Activated CD4-positive, alpha-beta T cell treated with anti-CD3 and anti-CD28 coated beads, Interleukin-2, amount 50 U/mL, for 48 hours (primary cell): Measurements from ENCODE around the gene SINHCAF.
"Not testable (repeated sequence)": the region's sequence is repeated elsewhere in the genome, so short reads cannot be mapped to it uniquely, and the experiment has no call there.

Source experiments
- DNase-seq, 2 experiments: peaks; one replicate each; pipeline ENCODE4 v3.0.0-alpha.2; 2020

The SINHCAF gene, protein sequence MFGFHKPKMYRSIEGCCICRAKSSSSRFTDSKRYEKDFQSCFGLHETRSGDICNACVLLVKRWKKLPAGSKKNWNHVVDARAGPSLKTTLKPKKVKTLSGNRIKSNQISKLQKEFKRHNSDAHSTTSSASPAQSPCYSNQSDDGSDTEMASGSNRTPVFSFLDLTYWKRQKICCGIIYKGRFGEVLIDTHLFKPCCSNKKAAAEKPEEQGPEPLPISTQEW

DNA sequence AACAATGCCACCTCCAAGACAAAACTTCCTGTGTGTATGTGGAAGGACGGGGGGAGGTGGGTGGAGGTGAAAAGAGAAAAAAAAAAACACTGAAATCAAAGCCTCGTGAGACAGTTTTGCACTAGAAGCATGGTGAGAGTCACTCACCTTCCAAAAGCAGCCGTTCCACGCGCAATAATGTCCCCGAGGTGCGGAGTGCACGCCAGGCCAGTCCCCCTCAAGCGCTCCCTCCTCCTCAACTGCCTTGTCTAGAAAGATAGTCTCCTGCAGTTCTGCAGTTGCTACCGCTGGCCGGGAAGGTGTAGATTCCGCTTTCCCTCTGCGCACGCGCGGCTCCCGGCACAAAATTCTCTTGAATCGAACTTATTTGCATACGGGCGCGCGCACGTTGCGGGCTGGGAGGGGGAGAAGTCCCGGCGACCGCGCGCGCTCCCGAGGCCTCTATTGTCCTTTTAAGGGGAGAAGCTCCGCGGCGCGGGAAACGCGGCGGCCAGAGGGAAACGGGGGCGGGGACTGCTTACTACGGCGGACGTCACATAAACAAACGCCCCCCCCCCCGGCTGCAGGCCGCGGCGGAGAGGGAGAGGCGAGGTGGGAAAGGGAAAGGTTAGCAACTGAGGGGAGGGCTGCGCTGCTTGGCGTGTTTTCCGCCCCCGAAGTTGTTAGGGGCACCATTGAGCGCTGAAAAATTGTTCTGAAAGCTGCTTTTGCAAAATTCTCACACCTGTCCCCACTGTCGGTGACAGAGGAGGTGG, at the start of gene SINHCAF:
SINHCAF (minus strand) TSS at position 274 of the 755 bp plus-strand sequence. CDS start 27,946 bp downstream, outside the sequence.
- peak; percentile 99 for DNase-seq

DNA sequence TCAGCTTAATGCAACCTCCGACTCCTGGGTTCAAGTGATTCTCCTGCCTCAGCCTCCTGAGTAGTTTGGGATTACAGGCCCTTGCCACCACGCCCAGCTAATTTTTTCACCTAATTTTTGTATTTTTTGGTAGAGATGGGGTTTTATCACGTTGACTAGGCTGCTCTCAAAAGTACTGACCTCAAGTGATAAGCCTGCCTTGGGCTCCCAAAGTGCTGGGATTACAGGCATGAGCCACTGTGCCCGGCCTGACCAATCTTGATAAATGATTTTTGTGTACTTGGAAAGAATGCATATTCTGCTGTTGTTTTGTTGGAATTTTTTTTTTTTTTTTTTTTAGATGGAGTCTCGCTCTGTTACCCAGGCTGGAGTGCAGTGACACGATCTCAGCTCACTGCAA, 49.5 kb upstream of the SINHCAF start:
- not testable (repeated sequence) for DNase-seq

DNA sequence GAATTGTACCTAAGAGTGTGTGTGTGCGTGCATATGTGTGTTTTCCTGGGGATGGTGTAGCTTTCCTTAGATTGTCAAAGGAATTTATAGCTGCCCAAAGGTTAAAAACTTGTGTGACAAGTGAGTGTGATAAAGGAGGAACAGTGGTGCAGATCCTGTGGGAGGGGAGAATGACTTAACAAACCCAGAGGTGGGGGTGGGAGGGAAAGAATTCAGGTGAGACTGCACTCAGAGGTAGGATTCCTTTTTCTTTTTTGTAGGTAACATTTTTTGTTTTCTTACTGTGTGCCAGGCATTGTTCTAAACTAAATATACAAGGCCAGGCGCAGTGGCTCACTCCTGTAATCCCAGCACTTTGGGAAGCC, 45.3 kb upstream of the SINHCAF start:
- DNase-seq: no peak

DNA sequence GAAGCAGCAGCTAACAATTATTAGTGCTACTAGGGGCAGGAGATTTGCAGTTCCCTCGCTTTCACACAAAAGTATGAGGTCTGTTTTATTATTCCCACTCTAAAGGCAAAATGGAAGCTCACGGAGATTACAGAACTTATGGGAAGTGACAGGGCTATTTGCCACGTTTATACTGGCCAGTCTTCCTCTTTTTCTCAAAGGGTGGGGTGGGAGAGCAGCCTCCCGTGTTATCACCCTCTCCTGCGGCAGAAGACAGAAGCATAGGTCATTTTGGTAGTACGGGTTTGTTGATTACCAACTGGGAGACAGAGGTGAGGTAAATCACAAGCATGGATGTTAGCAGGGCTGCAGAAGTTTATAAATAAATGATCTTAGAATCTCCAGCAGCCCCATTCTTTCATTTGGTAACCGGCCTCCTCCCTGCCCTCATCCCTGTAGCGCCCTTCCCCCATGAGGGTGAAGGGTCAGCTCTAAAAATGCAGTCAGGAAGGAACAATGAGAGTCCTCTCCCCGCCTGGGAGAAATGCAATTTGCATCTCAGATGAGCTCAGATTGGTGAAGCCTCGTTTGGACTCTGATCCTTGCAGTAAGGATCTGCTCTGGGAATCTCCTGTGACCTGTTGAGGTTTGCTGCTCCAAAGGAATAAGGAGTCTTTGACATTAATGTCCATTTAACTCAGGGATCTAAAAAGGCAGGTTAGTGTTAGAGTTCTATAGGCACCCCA, 44.7 kb upstream of the SINHCAF start:
- DNase-seq: no peak

DNA sequence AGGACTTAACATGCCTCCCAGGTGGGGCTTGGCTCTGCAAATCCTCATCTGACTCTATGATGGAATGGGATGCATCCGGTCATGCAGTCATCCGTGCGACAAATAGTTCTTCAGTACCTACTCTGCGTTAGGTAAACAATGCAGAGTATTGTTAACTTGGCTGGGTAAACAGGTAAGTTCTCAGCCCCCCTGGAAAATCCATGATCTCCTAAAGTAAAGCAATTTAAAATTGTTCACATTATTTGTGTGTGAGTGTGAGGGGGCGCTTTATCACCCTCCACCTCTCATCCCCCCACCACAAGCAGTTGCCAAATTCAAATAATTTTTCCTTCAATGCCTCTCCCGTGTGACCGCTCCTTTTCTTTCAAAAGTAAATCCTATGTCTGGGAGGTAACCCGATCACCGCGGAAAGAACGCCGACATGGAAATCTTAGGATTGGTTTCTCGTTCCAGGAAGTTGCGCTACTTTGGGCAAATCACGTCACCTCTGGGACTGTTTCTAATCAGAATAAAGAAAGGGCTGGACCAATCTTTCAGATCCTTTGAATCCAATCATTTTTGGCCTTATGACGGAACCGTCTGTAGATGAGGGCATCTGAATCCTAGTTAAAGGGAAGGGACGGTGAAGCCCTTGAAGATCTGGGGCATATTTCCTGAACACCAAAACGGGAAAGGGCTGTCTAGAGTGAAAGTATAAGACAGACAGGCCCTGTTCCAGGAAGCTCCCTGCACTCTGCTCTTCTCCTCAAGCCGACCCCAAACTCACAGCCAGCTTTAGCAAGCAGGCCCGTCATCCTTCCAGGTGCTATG, 44.0 kb upstream of the SINHCAF start:
- no peak for DNase-seq

DNA sequence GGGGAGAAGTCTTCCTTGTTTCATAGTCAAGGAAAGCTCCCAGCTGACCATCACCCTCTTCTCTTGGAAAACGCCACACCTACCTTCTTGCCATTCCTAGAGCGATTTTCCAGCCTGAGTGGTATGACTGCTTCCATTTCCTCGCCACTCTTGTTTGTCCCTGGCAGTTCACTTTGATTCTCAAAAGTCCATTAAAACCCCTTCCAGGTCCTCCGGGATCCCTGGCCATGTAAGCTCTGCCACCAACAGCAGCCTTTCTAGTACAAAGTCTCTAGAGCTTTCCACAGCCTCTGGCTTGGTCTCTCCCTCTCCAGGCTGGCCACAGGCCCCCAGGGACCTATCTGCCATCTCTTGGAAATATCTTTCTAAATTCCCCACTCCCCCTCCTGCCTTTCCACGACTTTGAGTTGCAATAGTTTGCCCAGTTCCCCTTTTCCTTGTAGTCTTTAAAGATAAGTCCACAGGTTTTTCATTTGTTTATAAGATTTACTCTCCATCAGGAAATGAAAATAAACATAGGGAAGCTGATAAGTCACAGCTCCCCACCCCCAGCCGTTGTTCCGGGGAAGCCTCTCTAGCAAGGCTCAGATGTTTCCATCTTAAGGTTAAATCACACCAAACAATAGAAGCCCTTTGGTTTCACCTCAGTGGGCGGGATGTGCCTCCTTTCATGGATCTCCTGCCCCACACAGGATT, 42.9 kb upstream of the SINHCAF start:
- no peak for DNase-seq

DNA sequence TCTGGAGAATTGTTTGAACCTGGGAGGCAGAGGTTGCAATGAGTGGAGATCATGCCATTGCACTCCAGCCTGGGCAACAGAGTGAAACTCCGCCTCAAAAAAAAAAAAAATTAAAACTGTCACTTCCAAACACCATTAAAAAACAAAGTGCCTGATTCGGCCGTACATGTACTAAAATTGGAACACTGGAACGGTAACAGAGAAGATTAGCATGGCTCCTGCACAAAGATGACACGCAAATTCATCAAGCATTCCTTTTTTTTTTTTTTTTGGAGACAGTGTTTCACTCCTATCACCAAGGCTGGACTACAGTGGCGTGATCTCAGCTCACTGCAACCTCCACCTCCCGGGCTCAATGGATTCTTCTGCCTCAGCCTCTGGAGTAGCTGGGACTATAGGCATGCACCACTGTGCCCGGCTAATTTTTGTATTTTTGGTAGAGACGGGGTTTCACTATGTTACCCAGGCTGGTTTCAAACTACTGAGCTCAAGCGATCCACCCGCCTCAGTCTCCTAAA, 40.2 kb upstream of the SINHCAF start:
- no peak for DNase-seq

DNA sequence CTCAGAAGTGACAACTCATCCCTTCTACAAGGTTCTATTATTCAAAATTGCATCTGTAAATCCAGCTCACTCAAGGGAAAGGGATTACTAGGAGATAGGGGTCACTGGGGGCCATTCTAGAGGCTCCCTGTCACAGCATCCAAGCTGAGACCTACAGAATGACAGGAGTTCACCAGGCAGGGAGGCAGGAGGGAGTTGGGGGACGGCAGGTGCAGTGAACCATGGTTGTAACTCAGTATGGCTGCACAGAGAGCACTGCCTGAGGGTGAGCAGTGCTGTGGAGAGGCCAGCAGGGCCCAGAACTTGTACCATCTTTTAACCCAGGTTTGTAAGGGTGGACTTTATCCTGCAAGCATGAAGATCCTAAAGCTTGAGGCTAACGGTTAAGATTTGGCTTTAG, 37.9 kb upstream of the SINHCAF start:
- no peak for DNase-seq

DNA sequence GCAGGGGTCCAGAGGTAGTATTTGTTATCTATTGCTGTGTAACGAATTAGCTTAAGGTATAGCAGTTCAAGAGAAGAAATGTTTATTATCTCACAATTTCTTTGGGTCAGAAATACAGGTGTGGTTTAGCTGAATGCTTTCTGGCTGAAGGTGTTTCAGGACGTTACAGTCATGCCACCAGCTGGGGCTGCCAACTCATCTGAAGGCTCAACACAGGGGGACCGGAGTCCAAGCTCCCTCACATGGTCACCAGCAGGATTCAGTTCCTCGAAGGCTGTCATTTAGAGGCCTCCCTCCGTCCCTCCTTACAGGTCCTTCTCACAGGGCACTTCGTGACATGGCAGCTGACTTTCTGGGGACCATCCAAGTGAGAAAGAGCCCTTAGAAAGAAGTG, 37.5 kb upstream of the SINHCAF start:
- no peak for DNase-seq

DNA sequence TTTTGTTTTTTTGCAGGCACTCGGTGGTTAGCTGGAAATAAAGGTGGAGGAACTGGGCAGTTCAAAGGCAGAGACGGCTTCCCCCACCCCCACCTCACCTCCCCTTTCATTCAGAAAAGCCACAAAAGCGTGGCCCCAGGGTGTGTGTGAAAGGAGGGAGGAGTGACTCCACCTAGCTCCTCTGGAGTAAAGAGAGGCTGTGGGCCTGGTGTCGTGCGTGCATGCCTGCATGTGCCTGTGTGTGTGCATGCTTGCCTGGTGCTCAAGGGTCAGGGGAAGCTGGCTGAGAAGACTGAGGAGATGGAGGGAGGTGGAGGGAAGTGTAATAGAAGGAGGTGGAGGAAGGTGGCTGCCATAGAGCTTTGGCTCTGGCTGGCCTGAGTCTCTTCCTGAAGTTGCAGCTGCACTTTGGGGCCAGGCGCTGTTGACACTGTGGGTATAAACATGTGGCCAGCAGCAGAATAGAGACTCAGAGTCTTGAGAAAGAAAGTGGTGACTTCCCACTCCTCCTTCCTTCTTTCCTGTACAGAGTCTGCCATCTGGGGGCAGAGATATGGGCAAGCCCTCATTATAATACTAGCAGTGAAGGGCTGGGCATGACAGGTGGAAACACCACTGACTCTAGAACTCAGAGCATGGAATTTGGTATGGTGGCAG, 36.9 kb upstream of the SINHCAF start:
- DNase-seq: peak; percentile 18 to 30

DNA sequence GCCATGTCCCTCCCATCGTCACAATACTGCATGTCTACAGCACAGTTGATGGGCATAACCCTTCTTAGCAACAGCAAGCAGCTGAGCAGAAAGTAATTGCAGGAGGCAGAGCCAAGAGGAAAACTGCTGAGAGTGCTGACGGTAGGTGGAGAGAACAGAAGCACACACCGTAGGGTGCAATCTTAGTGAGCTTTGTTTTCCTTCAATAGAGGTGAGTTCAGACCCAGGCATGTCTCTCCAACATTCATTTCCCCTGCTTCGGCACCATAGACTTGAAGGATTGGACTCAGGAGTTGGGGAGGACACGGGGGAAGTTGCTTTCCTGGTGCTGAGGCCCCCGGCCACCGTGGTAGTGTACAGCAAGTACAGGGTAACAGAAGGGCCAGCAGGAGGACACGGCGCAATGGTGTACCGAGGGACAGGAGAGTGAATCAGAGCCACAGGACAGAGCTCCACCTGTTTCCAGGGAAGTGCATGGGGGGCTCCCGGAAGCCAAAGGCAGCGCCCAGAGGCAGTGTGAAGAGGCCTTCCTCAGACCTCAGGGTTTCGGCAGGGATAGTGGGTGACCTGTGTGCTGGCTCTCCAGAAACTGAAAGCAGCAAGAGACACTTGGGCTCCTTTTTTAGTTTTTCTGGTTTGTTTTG, 36.3 kb upstream of the SINHCAF start:
- DNase-seq: peak in 1 of 2 experiments; percentile 5

DNA sequence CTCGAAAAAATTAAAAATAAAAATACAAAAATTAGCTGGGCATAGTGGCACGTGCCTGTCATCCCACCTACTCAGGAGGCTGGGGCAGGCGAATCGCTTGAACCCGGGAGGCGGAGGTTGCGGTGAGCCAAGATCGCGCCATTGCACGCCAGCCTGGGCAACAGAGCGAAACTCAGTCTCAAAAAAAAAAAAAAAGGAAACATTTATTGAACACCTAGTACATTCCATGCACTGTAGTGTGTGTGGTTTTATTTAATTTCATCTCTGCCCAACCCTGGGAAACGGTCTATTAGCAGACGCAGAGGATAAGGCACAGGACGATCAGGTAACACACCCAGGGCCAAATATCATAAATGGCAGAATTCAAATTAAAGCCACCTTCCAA, 35.8 kb upstream of the SINHCAF start:
- no peak for DNase-seq

DNA sequence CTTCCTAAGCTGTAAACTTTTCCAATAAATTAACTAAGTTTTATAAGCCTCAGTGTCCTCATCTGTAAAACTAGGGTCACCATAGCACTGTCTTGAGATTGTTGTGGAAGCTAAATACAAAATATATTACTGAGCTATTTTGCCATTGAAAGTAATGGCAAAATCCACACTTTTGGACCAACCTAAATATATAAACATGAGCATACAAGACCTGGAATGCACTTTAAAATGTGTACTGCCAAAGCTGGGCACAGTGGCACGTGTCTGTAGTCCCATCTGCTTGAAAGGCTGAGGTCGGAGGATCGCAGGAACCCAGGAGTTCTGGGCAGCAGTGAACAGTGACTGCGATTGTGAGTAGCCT, 29.8 kb upstream of the SINHCAF start:
- DNase-seq: no peak

DNA sequence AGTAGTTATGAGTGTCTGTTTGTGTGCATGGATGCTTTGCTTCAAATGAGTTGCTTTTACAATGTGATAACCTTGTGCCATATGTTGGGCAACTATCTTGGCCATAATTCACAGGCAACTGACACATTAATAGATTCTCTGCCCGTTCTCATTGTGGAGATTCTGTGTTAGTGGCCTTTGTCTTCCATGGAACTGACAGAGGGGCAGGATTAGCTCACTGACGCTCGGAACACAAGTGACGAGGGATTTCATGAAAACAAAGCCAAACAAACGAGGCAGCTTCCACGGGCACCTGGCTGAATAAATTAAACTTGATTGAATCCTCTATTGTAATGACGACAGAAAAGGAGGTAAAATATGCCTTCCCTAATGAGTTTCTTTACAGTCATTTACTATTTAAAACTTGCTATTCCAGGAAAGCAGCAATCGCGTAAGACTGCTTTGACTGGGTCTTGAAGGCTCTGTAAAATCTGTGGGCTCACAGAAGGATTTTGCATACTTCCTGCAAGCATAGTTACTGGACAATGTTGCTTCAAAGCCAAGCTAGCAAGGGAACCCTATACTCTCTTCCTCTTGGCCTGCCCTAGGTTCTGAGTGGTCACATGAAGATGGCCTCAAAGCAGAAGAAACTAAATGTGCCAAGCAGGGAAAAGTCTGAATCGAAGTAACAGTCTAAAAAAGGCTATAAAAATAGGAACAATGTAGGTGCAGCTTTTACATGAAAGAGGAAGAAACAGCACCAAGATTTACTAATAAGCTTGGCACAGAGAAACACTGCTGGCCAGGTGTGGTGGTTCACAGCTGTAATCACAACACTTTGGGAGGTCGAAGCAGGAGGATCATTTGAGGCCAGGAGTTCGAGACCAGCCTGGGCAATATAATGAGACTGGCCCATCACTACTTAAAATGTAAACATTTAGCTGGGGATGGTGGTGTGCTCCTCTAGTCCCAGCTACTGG, 28.1 kb upstream of the SINHCAF start:
- no peak for DNase-seq

DNA sequence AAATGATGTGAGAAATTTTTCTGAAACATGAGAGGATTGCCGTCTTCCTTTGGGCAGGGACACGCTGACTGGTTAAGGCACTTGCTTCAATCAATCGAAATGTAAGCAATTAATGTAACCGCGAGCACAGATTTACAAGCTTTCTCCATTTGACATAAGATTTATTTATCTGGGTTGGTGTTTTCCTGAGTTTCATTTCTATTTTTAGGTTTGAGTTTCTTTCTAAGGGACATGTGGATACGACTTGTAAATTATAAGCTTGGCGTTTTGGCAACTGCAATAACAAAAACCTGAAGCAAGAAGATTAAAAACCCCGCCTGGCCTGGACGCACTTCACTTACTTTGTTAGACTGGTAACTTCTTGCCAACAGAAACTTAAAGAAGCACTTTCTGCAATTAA, 20.3 kb upstream of the SINHCAF start:
- DNase-seq: no peak

DNA sequence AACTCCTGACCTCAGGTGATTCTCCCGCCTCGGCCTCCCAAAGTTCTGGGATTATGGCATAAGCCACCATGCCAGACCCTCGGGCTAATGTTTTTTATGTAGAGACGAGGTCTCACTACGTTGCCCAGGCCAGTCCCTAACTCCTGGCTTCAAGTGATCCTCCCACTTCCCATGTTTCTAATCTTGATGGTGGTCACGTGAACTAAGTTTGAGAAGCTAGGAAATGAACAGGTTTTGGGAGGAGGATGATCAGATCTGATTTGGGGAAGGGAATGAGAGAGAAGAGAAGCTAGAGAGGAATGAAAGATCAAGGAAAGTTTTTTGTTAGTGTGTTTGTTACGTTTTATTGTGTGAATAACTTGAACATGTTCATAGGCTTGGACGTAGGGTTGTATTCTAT, 17.2 kb upstream of the SINHCAF start:
- DNase-seq: no peak

DNA sequence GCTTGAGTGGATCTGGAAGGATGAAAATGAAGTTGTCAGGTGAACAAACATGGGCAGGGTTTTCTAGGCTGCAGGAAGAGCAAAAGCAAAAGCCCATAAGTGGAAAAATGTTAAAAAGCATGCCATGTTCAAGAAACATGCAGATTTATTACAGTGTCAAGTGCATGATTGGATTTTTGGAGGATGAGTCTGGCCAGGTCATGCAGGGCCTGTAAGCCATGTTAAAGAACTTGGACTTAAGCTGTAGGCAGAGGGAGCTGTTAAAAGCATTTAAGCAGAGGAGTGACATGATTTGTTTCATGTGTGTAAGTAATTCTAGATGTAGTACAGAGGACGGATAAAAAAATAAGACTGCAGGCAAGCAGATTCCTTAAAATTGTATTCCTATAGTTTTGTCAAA, 16.3 kb upstream of the SINHCAF start:
- DNase-seq: no peak

DNA sequence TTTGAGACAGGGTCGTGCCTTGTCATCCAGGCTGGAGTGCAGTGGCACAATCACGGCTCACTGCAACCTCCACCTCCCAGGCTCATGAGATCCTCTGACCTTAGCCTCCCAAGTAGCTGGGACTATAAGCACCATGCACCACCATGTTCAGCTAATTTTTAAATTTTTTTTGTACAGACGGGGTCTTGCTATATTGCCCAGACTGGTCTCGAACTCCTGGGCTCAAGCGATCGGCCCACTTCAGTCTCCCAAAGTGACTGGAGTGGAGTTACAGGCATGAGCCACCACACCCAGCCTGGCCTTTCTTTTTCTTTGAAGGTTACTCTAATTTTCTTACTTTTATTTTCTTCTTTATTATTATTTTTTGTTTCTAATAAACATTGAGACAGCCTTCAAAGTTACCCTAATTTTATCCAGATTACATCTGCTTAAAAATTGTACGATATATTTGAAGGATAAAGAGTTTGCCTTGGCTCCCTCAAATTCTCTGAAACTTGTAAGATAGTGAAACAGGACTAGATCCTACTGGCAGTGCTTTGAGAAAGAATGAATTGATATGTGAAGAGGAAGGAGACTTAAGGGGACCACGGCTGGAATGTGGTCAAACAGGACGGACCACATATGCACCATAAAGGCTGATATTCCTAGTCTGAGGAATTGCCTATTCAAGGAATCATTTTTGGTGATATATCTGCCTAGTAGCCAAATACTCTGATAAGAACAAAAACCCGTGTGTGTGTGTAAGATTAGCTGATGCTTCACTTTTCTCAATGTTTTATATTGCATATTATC, 14.1 kb upstream of the SINHCAF start:
- no peak for DNase-seq

DNA sequence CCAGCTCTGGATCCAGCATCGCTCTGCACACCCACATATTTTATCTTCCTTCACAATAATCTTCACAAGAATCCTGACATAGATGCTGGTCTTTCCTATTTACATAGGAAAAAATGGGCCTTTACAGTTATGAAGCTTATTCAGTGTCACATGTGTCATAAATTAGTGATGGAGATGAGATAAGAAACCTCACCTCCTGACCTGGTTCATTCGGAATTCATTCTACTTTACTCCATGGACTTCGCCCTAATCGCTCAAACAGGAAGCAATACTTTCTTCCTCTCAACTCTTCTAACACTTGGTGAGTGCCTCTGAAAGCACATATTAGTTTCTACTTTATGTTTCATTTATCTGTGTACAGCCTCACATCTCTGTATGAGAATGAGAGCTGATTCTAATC, 12.0 kb upstream of the SINHCAF start:
- DNase-seq: no peak
